ENCODE measurements around the gene AKAP13.

Gene AKAP13

GRCh38 chr15:85407421-85408269, 27.2 kb downstream of the AKAP13 start:
- DNase-seq (ENCODE audit: low read depth, low spot score), result peak; percentile 91

- no peak for DNase-seq (ENCODE audit: low read depth, low spot score)
Observed at GRCh38 chr15:85408270-85408746, 27.9 kb downstream of the AKAP13 start.

- DNase-seq (ENCODE audit: low read depth, low spot score), result no peak
Observed at GRCh38 chr15:85412066-85412465, 31.7 kb downstream of the AKAP13 start.

- DNase-seq (ENCODE audit: low read depth, low spot score), result peak; percentile 86
Observed at GRCh38 chr15:85412956-85413854, 32.8 kb downstream of the AKAP13 start.

GRCh38 chr15:85414037-85414436, 33.6 kb downstream of the AKAP13 start:
- DNase-seq (ENCODE audit: low read depth, low spot score), result no peak

GRCh38 chr15:85414495-85414894, 34.1 kb downstream of the AKAP13 start:
- no peak for DNase-seq (ENCODE audit: low read depth, low spot score)

DNA sequence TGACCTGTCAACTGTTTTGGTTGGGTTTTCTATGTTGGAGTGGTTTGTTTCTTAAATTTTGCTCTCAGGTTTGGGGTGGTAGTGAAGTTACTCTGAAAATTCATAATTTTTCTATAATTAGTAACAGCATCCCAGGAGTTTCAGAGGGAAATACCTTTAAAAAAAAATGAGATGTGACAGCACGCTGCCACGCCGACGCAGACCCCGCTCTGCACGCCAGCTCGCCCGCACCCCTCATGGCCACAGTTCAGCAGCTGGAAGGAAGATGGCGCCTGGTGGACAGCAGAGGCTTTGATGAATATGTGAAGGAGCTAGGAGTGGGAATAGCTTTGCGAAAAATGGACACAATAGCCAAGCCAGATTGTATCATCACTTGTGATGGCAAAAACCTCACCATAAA, 34.6 kb downstream of the AKAP13 start:
- no peak for DNase-seq (ENCODE audit: low read depth, low spot score)

DNA sequence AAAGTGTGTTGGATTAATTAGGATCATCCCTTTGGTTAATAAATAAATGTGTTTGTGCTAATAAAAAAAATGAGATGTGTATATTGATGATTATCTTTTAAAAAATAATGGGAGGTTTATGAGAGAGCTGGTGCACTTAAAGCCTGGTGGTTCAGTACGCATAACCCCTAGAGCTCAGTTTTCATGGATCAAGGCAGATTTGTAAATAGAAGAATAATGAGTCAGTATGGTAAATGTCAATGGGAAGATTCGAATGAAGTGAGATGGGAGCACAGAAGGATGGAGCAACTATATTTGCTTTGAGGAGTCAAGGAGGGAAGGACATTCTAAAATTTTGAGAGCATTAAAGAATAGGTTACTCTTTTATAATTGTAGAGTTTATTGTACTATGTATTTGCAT, 35.4 kb downstream of the AKAP13 start:
- DNase-seq (ENCODE audit: low read depth, low spot score), result no peak

- no peak for DNase-seq (ENCODE audit: low read depth, low spot score)
Observed at GRCh38 chr15:85417276-85417675, 36.9 kb downstream of the AKAP13 start.

DNA sequence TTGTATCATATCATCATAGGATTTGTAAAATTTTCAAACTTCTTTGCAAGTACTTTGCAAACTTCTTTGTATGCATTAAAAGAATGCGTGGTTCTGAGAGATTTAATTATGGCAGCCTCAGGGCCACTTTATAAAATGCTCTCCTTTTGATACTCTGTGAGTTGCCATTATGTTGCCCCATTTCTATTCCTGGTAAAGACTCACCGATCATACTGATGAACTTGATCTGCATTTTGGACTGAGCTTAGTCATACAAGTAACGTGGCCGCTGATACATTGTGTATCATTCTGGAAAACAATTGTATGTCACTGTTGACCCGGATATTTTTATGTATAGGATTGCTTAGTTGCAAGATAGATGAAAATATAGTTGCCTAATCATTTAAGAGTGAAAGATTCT, 38.8 kb downstream of the AKAP13 start:
- DNase-seq (ENCODE audit: low read depth, low spot score), result no peak

DNA sequence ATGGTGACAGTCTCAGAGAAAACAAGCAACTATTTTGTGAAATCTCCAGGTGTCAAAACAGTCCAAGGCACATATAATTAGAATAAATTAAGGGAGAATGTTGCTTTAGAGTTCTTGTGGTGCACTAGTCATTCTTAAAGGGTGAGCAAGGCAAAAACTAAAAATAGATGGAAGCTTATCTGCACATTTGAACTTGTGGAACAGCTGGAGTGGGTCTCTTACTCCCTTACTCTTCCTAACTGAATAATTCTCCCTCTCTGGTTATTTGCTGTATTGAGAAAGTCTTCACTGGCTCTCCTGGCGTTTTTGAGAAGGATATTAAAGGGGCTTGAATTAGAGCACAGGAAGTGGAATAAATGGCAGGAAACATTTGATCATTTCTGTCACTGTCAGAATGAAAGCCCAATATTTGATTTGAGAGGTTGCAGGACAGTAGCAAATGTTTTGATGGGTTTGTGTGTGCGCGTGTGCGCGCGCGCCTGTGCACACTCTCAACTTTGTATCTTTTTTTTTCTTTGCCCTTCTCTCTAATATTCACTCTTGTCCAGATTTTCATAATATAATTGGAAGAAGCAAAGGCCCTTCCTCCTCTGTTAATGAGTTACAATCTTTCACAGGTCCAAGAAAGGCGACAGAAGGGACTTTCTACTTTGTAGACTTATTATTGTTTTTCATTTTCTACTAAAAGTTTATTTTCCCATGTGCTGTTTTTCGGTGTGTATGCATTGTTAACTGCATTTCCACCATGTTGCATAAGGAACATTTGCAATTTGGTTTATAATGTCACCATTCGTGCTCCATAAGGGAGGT, 40.9 kb downstream of the AKAP13 start:
- peak; percentile 73 for DNase-seq (ENCODE audit: low read depth, low spot score)

- no peak for DNase-seq (ENCODE audit: low read depth, low spot score)
Observed at GRCh38 chr15:85422607-85423006, 42.2 kb downstream of the AKAP13 start.

- DNase-seq (ENCODE audit: low read depth, low spot score), result no peak
Observed at GRCh38 chr15:85423256-85423655, 42.9 kb downstream of the AKAP13 start.

GRCh38 chr15:85424154-85424553, 43.8 kb downstream of the AKAP13 start:
- DNase-seq (ENCODE audit: low read depth, low spot score), result no peak

- DNase-seq (ENCODE audit: low read depth, low spot score), result no peak
Observed at GRCh38 chr15:85426481-85426880, 46.1 kb downstream of the AKAP13 start.

DNA sequence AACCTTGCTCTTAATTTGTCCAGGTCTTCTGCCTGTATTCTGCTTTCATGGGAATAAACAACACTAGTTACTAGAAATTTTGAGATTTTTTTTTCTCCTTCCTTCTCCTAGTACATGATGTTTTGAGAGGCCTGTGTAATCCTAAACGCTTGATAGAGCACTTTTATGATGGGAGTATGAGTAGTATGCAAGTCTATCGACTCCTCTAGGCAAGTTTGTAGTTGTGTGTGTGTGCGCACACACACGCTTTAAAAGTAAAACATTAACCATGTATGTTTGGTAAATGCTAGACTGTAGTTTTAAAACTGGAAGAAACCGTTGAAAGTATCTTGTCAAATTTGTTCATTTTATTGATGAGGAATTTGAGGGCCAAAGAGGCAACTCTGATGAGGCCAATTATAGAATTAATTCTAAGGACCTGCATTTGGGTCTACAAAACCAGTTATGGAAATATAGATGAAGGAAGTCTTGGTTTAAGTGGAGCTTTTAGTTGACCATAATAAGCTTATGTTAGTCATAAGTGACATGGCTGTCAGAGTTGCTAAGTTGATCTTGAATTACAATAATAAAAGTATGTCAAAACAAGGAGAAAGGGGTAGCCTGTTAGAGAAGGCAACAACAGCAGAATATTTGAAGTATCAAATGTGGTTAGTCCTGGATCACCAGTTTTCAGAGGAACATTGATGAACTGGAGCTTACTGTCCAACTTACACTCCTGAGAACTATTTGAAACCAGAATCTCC, 47.1 kb downstream of the AKAP13 start:
- no peak for DNase-seq (ENCODE audit: low read depth, low spot score)

- DNase-seq (ENCODE audit: low read depth, low spot score), result no peak
Observed at GRCh38 chr15:85429522-85429921, 49.1 kb downstream of the AKAP13 start.

GRCh38 chr15:85430406-85431204, 50.2 kb downstream of the AKAP13 start:
- DNase-seq (ENCODE audit: low read depth, low spot score), result peak; percentile 30

DNA sequence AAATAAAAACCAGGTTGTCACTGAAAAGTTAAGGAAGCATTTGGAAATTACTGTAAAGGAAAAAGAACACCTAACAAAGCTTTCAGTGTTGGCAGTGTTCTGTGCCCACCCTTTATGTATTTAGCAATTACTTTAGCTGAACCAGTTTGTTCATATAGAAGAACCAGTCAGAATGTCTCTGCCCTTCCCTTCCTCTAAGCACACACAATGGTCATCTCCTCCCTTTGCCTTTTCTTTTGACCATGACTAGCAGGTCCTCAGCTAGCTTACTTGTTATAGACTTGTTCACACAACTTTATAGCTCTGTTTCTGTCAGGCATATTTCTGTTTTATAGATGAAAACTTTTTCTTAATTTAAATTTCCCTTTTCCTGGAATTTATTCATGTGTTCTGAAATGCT, 59.6 kb downstream of the AKAP13 start:
- no peak for DNase-seq (ENCODE audit: low read depth, low spot score)

GRCh38 chr15:85440451-85440850, 60.0 kb downstream of the AKAP13 start:
- DNase-seq (ENCODE audit: low read depth, low spot score), result no peak
